HG03045 (cell line): ENCODE results near the gene SYNC.
"Not testable (repeated sequence)": the region's sequence is repeated elsewhere in the genome, so short reads cannot be mapped to it uniquely, and the experiment has no call there.

Experiments
- ATAC-seq: cut with Tn5 transposase; IDR thresholded peaks from one replicate; pipeline ENCODE4 v1.9.1; 2021; ENCODE audit warnings: mild to moderate bottlenecking, moderate library complexity; ENCODE audit not compliant: unreplicated experiment

The SYNC gene

DNA sequence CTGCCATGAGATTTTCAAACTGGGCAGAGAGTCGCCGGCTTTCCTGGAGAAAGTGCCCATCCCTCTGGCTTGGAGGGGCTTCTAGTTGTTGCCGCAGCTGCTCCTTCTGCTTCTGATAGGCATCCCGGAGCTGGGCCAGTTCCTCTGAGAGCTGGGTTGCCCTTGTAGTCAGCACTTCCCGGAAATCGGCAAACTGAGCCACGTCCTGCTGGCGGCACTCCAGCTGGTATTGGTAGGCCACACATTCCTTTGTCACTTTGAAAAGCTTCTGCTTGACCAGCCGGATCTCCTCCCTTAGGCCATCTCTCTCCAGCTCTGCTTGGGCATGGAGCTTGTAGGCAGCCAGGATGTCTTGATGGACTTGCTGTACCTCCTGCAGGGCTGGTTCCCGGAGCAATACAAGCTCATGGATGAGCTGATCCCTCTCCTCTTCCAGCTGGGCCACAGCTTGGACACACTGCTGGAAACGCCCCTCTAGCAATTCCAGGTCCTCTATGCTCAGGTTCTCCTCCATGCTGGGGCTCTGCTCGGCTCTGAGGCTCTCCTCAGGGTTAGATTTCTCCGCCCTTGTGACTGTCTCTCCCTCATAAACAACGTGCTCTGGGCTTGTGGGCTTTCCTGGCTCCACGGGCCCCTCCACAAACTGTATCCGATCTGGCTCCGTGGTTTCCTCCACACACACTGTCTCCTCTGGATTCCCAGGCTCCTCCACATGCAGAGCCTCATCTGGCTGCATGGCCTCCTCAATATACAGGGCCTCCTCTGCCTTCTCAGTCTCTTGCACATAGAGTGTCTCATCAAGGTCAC is 7.3 kb downstream of the SYNC start:
- no peak for ATAC-seq

DNA sequence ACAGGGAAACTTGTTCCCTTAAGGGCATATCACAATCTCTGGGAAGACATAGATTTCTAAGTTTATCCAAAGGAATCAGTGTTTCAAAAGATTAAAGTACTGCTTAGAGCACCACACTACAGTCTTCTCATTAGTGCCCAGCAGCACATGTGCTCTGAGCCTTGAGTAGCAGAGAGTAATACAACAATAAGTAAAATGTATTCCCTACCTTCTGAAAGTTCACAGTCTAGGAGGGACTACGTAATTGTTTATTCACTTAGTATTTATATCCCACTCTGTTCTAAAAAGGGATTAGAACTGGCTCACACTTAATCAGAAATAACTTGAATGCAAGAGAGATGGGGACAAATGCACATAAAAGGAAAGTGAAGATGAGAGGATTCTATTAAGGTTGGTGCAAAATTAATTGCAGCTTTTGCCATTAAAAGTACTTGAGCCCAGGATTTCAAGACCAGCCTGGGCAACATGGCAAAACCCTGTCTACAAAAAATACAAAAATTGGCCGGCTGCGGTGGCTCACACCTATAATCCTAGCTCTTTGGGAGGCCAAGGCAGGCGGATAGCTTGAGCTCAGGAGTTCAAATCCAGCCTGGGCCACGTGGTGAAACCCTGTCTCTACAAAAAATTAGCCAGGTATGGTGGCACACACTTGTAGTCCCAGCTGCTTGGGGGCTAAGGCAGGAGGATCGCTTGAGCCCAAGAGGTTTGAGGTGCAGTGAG is 9.0 kb downstream of the SYNC start:
- ATAC-seq = no peak

DNA sequence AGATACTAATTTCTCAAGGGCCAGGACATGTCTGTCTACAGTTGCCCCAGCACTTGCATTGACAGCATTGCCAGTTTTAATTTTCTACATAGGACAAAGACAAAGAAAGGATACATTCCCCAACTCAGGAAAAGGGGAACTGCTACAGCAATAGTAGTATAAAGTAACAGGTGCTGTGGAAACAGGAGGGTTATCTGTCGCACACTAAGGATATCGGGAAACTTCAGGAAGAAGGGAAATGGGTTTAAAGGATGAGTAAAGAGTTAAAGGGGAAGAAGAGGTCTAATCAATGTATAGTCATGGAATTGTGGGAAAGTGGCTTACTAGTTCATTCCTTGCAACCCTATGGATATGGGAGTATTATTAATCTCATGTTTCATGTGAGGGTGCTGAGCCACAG is 16.2 kb downstream of the SYNC start:
- ATAC-seq = no peak

DNA sequence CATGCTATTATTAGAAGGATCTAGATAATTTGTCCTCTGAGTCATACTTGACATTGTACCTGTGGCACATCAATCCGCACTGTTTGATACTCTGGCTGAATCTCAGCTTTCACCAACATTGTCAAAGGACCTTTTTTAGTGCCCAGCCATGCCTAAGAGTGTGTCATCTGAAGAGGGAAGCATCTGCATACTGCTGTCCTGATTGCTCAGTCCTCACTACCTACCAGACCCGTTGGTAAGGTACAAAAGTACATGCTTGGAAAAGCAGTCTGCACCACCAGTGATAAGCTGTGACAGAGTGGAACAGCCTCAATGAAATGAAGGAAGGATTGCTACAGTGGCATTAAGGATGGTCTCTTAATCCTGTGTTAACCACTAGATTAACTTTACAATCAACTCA is 17.1 kb downstream of the SYNC start:
- ATAC-seq = no peak

DNA sequence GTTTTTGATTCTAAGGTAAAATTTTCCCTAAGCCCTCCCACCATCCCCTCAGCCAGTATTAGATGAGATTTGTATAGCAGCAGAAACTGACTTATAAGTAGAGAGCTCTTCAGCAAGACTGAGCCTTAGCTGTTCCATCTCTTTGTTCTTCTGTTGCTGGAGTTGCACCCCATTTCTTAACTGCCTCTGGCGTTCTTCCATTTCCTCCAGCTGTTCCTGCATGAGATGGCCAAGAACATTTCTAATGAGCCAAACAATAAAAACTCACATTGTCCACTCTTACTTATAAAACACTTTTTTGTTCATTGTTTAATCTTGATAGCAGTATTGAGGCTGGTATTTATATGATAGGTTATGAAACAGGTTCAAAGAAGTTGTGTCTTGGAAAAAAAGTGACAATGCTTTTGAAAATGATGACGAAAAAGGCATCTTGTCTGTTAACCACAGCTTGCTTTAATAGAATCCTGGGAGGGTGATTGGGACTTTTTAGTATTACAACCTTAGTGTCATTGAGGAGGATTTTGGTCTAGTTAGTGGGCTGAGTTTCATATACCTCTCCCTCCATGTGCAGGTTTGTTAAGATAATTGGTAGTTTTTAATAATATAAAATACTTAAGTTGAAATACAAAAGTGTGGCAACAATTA is 18.3 kb downstream of the SYNC start:
- no peak for ATAC-seq

DNA sequence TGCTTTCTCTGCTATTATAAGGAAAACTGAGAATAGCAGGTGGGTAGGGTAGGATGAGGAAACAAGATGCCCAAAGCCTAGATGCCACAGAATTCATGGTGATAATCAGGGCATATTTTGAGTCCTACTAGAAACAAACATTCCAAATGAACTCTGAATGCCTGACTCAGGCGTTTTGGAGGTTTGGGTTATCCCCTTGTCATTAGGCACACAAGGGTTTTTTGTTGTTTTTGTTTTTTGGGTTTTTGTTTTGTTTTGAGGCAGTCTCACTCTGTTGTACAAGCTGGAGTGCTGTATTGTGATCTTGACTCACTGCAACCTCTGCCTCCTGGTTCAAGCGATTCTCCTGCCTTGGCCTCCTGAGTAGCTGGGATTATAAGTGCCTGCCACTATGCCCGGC is 19.2 kb downstream of the SYNC start:
- ATAC-seq = no peak

DNA sequence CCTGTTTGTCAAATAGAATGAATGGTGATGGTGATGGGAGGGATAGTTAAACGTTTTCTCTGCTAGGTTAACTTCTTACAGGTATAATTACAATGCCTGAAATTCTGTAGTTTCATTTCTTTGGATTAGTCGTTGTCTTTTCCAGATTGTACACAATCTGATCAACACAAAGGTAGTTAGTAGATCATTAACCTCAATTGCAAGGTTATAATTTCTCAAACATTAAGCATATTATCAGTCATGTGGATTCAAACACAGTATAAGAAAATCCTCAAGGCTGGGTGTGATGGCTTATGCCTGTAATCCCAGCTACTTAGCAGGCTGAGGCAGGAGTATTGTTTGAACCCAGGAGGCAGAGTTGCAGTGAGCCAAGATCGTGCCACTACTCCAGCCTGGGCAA is 20.6 kb downstream of the SYNC start:
- ATAC-seq = no peak

DNA sequence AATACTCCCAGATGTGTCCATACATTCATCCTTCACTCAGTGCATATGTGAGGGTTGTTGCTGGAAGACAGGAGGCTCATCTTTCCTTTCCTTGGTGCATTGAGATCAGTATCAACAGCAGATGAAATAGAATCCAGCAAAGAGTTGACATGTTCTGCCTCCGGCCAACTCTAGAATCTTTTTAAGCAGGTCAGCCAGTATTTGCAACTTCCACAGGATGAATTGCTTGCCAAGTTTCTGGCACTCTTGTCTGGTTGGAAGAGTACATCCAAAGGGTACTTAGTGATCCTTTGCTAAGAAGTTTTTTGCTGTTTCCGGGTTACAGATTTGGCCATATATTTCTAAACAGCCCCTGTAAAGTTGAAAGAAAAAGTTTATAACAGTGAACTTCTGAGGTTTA is 21.1 kb downstream of the SYNC start:
- ATAC-seq = no peak

DNA sequence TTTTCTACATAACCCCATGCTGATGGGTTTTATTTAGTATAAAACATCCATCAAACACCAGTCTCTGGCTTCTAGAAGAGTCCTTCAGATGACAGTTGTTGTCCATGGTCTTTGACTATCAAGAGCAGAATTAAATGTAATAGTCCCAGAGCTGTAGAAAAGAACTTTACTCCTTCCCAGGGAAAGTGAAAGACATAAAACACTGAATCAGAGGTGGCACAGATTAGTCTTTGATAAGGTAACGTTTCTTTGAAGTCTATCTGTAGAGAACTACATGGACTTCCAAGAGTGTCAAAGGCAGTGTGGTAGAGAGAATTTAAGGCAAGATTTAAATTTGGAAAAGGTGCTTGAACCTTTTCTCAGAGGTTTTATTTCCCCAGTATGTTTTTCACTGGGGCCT is 21.9 kb downstream of the SYNC start:
- ATAC-seq = no peak

DNA sequence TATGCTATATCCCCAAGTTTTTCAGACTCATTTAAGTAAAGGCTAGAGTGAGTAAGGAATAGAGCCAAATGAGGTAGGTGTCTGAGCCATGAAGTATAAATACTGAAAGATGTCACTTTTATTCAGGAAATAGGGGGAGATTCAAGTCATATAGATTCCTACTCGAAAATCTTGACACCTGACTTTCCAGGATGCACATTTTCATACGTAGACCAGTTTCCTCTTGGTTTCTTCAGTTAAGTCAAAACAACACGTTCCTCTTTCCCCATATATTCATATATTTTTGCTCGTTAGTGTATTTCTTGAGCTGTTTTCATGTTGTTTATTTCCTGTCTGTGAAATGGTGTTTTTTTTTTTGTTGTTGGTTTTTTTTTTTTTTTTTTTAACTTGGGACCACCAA is 22.6 kb downstream of the SYNC start:
- not testable (repeated sequence) for ATAC-seq

DNA sequence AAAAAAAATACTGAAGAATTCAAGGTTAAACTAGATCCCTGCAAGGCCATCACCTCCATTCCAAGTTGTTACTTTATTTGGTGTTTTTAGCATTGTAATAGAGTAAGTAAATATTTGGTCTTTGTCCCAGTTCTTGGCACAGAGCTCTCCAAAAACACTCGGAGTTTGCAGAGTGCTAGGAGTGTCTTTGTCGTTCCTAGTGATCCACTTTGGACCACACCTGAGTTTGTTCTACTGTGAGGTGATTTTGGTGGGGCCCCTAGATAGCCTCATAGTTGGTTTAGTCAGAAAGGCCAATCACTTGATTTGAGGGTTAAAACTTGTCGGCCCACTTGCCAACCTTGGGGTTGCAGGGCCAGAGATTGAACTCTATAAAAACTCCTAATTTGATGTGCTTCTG is 25.6 kb downstream of the SYNC start:
- no peak for ATAC-seq

DNA sequence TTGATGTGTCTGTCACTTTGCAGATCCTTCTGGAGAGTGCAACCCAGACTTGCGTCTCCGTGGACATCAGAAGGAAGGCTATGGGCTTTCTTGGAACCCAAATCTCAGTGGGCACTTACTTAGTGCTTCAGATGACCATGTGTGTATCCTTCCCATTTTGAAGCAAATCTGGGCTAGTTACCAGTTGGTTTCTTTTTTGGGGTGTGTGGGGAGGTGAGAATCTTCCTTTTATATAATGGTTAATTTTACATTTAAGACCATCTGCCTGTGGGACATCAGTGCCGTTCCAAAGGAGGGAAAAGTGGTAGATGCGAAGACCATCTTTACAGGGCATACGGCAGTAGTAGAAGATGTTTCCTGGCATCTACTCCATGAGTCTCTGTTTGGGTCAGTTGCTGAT is 33.9 kb downstream of the SYNC start:
- ATAC-seq = not testable (repeated sequence)

DNA sequence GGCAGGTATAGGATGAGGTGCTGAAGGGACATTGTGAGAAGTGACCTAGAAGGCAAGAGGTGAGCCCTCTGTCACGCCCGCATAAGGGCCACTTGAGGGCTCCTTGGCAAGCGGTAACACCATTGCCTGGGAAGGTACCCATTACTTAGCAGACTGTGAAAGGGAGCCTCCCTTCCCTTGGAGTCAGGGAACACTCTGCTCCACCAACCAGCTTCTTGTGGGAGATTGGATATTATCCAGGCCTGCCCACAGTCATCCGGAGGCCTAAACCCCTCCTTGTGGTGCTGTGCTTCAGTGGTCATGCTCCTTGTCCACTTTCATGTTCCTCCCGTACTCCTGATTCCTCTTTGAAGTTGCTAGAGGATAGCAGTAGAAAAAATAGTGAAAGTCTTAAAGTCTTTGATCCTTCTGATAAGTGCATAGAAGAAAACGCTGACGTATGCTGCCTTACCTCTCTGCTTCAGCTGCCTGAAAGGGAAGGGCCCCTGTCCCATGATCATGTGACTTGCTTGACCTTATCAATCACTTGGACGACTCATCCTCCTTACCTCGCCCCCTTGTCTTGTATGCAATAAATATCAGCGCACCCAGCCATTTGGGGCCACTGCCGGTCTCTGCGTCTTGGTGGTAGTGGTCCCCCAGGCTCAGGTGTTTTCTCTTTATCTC is 35.5 kb downstream of the SYNC start:
- ATAC-seq = no peak

DNA sequence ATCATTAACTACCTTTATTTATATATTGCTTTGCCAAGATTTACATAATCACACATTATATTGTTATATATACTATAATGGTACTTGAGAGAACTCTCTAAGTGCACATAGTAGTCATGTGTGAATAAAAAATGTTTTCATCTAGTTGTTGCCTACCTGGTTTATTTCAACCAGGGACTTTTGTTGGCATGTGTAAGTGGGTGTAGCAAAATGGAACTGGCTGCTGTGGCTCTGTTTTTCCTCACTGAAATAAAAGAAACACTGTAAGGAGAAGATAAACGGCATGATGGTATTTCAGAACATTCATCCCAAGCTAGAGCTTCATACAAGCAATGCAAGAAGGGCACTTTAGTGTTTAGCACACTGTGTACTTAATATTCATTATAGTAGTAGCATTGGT is 36.7 kb downstream of the SYNC start:
- no peak for ATAC-seq

DNA sequence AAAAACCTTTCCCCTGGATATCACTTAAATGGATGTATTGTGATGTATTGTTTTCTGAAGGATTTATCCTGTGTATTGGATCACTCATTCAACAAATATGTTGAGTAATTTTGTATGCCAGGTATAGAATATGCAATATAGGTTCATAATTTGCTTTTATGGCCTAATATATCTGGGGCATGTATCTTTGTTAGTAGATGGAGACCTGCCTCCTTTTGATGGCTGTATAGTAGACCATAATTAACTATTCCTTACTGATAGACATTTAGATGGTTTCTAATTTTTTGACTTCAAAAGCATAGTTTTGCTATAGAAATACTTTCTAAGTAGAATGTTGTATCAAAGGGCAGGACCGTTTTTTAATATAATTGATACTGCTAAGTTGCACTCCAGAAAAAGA is 43.0 kb downstream of the SYNC start:
- no peak for ATAC-seq

DNA sequence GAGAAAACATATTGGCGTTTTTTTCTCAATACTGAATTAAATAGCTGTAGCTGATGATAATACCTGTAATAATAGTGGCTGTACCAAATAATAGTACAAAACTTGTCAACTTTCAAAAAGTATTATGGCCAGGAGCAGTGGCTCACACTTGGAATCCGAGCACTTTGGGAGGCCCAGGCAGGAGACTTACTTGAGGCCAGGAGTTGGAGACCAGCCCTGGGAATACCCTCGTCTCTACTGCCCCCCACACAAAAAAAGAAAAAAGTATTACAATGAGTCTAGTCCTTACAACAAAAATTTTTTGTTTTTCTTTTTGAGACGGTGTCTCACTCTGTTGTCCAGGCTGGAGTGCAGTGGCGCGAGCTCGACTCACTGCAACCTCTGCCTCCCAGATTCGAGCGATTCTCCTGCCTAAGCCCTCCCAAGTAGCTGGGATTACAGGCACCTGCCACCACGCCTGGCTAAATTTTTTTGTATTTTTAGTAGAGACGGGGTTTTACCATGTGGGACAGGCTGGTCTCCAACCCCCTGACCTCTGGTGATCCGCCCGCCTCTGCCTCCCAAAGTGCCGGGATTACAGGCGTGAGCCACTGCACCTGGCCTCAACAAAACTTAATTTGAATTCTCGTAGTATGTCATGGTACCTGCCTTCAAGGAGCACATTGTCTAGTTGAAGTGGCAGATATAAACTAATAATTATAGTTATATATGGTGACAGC is 50.2 kb downstream of the SYNC start:
- ATAC-seq = no peak

DNA sequence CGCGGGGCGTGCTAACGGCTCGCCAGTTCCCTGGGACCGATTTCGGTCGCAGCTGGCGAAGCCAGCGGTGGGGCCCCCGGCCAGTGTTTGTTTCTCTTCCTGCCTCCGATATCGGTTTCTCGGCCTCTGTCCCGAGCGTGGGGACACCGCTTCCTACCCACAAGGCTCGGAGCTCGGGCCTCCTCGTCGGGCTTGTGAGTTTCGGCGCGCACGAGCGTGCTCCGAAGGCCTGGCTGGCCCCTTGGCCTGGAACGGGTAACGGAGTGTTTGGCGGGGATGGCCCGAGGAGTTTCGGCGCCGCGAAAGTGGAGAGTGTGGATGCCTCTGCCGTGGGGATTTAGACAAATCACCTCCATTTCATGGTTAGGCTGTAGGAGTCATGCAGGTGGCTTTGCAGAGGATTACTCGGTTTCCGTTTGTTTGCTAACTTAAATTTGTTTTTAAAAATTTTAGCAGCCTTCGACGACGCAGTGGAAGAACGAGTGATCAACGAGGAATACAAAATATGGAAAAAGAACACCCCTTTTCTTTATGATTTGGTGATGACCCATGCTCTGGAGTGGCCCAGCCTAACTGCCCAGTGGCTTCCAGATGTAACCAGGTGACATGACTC is 51.0 kb downstream of the SYNC start:
- ATAC-seq = peak; percentile 35

DNA sequence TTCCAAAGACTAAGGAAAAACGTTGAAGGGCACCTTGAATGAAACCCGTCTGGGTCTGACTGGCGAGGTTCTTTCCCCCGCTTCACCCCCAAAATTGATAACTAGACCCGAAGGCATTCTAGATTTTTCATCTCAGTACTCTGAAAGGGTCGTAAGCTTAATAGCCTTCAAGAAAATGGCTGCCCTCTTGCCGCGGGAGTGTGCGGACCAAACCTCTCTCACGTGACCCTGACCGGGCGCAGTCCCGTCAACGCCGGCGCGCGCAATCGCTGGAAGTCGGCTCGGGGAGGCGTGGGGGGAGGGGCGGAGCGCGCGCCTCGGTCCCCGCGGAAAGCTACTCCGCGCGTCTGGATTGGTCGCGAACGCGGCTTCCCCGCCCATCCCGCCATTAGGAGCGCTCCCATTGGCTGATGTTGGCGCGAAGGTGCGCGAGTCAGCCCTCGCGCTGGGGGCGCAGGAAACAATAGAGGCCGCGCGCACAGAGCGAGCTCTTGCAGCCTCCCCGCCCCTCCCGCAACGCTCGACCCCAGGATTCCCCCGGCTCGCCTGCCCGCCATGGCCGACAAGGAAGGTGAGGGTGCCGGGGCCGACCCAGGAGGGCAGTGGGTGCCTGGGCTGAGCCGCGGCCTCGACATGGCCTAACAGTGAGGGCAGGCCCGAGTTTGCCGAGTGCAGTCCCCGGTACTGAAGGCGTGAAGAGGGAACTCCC is 51.7 kb downstream of the SYNC start, which contains the start of gene RBBP4:
RBBP4 (plus strand) TSS at position 457 of the 709 bp plus-strand sequence; CDS start at position 556, 99 bp downstream.
- peak; percentile 84 for ATAC-seq

DNA sequence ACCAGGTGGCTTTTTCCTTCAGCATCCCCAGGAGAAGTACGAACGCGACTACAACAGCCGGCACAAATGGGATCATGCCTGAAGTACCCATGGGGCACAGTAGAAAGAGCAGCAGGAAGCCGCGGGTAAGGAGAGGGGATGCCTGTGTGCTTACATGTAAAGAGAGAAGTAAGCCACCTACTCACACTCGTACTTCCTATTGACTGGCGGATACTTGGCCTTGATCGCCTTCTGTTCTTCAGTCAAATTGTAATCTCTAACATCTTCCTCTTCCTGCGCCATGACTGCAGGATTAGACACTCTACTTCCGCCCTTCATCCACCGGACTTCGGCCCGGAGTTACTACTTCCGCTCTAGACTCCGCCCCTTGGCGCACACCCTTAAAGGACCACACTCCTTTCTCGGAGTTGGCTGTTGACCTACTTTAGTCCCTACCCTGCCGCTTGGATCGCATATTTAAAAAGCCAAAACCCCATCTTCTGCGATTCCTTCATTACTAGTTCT is 52.3 kb downstream of the SYNC start, which contains the start of gene ZBTB8OS:
ZBTB8OS (minus strand) TSS at position 303 of the 504 bp plus-strand sequence; CDS start at position 282, 21 bp downstream.
- ATAC-seq = peak; percentile 58
